Suprapubic skin (tissue), 3 donors: Measurements from ENCODE around the gene CDH3.

Experiments used
- CTCF ChIP-seq, 2 donors: fragments of 200-600 bp in 1 of 2; fragments of 450-650 bp in 1 of 2; sonication (generic) in 1 of 2; IDR thresholded peaks; one replicate each; pipeline ENCODE4 v1.5.1; 2016 to 2019; ENCODE audit warnings: antibody characterized with exemption in 2 of 2, mild to moderate bottlenecking in 1 of 2, moderate library complexity in 1 of 2
- EP300 ChIP-seq: sonication (generic); formaldehyde crosslinking; IDR thresholded peaks from one replicate; pipeline ENCODE4 v1.6.1; 2017; ENCODE audit warnings: antibody characterized with exemption
- POLR2A ChIP-seq, 2 donors: fragments of 450-650 bp; IDR thresholded peaks; one replicate each; pipeline ENCODE4 v1.6.1; 2017; ENCODE audit warnings: antibody characterized with exemption in 2 of 2, mild to moderate bottlenecking in 2 of 2, moderate library complexity in 2 of 2

GRCh38 chr16:68643227-68643626, 1.9 kb upstream of the CDH3 start:
- TF ChIP-seq EP300 (no peak), CTCF (IDR thresholded peaks at IDR 0.05) (no peak), POLR2A (IDR thresholded peaks at IDR 0.05) (no peak)
